Measurements from ENCODE around the gene CEP95. TPM values are rescaled to one million over a fixed set of nuclear protein-coding genes. Genes with fewer than 3 reads are reported as not detected.
"Not testable (repeated sequence)": the region's sequence is repeated elsewhere in the genome, so short reads cannot be mapped to it uniquely, and the experiment has no call there.

The CEP95 gene
- total RNA-seq, 1 experiment from 2014 or later: 48.8 TPM

DNA sequence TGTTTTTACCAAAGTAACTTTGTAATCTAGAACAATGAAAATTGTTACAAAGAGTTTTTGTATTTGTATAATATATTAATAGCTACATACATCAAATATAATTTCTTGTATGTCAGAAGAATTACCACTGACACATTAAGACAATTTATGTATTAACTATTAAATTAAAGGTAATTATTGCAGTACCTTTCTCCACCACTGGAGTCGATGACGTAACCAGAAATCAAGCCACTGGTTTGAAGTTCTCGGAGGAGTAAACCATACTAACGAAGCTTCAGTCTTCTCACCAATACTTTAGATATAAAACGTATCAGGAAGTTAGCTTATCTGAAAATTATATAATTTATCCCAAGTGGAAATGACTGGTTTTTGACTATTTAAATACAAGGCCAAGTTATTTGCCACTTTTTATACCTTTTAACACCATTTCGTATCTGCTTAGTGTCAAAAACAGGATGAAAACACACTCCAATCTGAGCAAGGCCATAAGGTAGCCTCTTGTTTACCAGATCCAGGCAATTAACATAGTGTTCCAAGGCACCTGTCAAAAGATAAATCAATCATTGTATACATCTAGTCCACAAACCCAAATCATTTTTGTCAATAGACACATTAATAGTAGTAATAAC, 14.2 kb upstream of the CEP95 start:
- peak; percentile 68 for DNase-seq (ENCODE audit: low read depth, low spot score)
- in situ Hi-C loops (cut with HindIII; ENCODE audit: low pct_unique_long_range_greater_than_20kb, low sequenced_read_pairs): no loop called here

DNA sequence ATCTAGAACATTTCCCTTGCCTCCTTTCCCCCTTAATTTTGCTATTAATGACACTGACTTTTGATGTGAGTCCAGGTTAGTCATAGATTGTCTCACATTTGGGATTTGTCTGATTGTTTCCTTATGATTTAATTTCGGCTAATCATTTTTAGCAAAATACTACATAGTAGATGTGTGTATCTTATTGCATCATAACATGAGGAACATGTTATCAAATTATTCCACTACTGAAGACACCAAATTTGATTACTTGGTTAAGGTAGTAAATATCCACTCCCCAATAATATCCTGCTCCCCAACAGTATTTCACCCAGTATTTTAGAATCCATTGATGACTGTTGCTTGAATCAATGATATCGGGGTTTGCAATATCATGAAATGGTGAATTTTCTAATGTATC, 12.7 kb upstream of the CEP95 start:
- in situ Hi-C loops (cut with HindIII; ENCODE audit: low pct_unique_long_range_greater_than_20kb, low sequenced_read_pairs): no loop called here
- DNase-seq (ENCODE audit: low read depth, low spot score): no peak

DNA sequence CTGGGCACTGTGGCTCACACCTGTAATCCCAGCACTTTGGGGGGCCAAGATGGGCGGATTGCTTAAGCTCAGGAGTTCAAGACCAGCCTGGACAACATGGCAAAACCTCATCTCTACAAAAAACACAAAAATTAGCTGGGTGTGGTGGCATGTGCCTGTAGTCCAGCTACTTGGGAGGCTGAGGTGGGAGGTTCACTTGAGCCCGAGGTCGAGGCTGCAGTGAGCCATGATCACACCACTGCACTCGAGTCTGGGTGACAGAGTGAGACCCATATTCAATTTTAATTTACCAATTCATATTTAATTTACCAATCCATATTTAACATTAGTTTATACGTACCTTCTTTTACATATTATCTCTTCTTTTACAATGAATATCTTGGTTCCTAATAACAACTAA, 11.5 kb upstream of the CEP95 start:
- DNase-seq (ENCODE audit: low read depth, low spot score); in situ Hi-C loops (cut with HindIII; ENCODE audit: low pct_unique_long_range_greater_than_20kb, low sequenced_read_pairs): not testable (repeated sequence)

DNA sequence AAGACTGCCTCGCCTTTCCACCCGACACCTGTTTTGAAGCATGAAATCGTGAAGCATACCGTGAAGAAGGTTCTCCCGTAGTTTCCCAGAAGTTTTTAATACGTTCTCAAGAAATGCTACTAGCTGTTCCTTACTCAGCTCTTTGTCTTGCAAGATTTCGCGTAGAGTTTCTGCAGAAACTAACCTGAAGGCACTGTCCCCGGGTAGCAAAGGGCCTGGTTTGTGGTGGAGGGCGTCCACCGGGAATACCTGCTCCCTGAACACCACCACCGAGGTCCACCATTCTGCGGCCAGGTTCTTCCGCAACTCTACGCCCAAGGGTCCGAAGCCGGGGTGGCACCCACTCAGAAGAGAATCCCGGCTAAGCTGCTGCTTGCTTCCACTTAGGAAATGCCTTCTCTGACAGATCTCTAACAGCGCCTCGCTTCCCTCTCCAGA, 10.4 kb upstream of the CEP95 start:
- in situ Hi-C loops (cut with HindIII; ENCODE audit: low pct_unique_long_range_greater_than_20kb, low sequenced_read_pairs): no loop called here
- DNase-seq (ENCODE audit: low read depth, low spot score): no peak

DNA sequence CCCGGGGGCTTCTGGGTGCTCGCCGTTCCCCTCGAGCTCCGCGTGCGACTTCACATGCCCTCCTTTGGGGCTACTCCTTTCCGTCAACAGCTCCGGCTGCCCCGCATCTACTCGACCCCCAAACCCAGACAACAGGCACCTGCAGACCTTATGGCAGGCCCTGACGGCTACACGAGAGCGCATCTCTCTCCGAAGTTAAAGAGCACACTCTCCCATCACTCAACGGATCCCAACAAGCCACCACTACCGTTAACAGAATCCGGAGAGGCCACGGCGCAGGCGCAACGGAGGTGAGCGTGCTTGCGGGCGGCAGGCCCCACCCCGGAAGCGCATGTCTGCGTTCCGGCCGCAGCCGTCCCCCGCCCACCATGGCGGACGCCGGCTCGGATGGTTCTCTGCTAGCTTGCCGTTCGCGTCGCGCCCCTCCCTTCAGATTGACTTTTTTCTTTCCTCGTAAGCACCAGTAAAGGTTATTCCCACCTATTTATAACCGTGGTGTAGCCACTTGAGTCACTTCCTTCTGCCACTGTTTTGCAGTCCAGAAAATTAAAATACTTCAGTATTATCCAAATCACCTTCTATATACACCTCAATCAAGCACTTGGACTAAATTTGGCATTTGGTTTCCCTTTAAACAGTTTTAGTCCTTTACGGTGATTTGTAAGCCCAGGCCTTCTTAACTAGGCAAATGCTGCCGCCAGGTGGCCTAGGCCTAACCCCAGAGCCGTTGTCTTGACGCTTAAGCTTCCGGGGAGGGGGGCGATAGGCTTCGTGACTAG, 9.8 kb upstream of the CEP95 start, which contains the start of gene POLG2:
TSS of gene POLG2 (minus strand) at position 269 of the 779 bp plus-strand sequence. CDS start at position 183, 86 bp downstream.
- in situ Hi-C loops (cut with HindIII; ENCODE audit: low pct_unique_long_range_greater_than_20kb, low sequenced_read_pairs): no loop called here
- DNase-seq (ENCODE audit: low read depth, low spot score): peak; percentile 98

DNA sequence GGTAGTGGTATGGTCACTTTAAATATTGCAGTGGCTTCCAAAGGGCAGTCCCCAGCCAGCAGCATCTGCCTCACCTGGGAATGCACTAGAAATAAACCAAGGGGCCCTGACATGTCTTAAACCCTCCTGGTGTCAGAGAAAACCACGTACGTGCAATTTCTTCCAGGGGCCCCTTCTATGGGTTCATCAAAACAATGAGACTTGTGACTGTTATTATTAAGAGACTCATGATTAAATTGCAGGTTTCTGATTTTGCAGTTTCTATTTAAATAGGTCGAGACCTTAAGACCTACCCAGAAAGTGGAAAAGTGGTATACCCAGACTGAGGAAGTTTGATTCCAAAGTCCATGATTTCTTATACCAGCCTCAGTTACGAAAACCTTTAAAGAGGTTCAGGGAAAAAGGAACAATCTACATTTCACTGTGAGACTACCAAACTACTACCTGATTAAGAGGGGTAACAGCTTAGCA, 9.2 kb upstream of the CEP95 start:
- in situ Hi-C loops (cut with HindIII; ENCODE audit: low pct_unique_long_range_greater_than_20kb, low sequenced_read_pairs): no loop called here
- DNase-seq (ENCODE audit: low read depth, low spot score): no peak

DNA sequence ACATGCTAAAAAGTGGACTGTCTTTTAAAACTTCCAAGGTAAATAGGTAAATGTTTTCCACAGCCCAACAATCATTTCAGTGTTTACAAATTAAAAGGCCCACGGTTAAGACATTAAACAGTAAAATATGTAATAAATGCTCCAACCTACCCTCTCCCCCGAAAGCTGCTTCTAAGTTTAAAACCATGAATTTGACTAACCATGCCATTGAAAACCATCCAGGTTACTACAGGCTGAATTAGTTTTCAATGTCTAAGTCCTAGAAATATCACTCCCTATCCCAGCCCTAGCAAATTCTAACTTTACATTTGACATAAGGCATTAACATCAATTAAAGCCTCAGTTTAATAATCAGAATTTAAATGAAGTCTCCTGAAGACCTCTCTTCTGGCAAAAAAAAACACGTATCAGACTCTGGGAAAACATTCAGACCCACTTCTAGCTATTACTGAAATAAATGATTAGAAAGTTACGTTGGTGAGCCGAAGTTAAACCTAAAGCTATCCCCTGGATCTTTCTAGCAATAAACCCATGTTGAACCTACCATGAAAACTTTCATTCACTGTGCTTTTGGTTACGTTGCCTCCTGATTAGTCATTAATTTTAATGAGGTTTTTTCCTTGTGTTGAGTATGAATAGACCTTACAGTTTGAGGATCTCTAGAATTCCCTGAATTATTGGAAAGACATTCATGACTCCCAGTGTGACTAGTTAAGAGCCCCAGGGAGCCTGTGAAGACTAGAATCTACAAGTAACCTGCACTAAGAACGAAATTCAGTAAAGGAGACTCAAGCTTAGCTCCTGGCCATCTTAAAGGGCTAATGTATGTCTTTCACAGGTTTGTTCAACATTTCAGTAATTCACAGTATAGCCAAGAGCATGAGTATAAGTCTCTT, 8.2 kb upstream of the CEP95 start:
- in situ Hi-C loops (cut with HindIII; ENCODE audit: low pct_unique_long_range_greater_than_20kb, low sequenced_read_pairs): no loop called here
- DNase-seq (ENCODE audit: low read depth, low spot score): peak; percentile 57

DNA sequence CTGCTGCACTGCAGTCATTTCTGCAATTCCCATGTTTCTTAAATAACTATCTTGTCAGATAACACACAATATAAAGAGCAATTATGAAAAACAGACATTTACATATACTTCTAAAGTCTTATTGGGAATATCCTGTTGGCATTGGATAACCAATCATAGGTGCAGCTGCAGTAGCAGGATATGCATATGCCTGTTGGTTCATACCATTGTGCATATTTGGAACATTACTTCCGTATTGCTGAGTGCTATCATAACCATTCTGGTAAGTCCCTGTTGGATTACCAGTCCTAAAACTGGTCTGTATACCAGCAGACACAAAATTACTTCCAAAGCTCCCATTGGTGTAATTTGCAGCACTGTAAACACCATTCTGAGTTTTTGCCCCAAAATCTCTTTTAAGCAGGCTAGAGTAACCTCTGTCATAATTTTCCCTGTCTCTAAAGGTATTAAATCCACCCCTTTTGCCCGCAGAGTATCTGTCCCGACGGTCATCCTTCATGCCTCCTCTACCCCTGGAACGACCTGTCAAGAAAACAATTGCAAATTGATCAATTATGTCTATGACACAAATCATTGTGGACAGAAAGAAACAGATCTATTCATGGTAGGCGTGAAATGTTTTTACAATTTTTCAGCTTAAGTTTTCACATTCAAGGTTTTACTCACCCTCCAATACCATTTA, 6.8 kb upstream of the CEP95 start:
- no peak for DNase-seq (ENCODE audit: low read depth, low spot score)
- in situ Hi-C loops (cut with HindIII; ENCODE audit: low pct_unique_long_range_greater_than_20kb, low sequenced_read_pairs): no loop called here

DNA sequence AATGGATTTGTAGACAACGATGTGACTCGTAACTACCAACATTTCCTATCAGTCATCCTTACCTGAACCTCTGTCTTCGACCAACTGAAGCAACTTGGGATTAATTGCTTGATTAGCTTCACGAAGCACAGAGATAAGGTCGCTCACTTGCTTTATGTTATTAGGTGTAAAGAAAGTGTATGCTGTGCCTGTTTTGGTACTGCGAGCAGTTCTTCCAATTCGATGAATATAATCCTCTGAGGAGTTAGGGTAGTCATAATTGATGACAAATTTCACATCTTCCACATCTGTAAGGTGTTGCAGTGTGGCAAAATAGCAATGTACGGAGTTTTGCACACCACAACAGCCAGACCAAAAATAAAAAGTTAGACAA, 6.3 kb upstream of the CEP95 start:
- in situ Hi-C loops (cut with HindIII; ENCODE audit: low pct_unique_long_range_greater_than_20kb, low sequenced_read_pairs): no loop called here
- DNase-seq (ENCODE audit: low read depth, low spot score): no peak

DNA sequence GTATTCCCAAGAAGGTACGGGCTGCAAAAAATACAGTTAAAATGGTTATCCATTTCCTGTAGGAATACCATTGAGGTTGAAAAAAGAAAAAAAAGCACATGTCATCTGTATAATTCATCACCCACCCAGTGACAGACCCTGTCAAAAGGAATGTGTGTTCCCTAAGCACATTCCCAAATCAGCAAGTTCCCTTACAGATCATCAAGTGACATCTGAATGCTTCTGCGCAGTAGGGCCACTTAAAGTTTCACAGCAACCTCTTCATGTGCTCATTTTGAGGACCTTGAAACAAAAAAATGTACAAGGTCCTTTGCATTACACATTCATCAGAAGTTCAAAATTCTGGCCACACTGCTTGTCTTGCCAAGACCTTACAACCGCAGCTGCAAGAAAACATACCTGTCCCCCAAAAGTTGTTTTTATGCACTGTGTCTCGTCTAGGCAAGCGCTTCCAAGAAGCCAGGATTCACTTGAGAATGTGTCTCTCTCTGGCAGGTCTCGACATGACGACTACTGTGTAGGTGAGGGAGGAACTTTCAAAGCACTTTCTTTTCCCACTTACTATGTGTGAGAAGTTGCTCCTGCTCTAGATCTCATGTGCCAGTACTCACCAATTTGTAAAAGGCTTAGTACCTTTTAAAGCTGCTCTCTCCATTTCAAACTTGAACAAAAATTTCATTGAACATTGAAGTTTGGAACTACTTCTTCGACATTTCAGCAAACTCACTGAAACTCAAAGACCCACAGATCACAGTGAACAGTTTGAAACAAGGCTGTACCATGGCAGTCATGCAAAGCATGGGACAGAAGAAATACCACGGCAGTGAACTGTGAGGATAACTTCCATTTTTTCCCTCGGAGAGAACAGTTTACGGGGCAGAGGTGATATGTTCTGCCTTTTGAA, 5.7 kb upstream of the CEP95 start:
- DNase-seq (ENCODE audit: low read depth, low spot score): no peak
- in situ Hi-C loops (cut with HindIII; ENCODE audit: low pct_unique_long_range_greater_than_20kb, low sequenced_read_pairs): no loop called here

DNA sequence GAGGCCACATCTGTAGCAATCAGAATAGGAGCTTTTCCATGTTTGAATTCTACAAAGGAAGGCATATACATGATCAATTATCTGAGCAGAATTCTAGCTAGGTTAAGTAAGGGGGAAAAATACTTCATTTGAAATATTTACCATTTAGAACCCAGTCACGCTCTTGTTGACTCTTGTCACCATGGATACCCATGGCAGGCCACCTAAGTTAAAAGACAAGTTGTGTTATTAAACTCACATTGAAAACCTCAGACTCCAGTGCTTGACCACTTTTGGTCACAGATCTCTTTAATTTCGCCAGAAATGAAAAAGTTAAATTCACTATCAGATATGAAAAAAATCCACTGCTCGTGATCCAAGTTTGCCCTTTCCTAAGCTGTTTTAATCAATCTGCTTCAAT, 4.8 kb upstream of the CEP95 start:
- in situ Hi-C loops (cut with HindIII; ENCODE audit: low pct_unique_long_range_greater_than_20kb, low sequenced_read_pairs): no loop called here
- DNase-seq (ENCODE audit: low read depth, low spot score): no peak

DNA sequence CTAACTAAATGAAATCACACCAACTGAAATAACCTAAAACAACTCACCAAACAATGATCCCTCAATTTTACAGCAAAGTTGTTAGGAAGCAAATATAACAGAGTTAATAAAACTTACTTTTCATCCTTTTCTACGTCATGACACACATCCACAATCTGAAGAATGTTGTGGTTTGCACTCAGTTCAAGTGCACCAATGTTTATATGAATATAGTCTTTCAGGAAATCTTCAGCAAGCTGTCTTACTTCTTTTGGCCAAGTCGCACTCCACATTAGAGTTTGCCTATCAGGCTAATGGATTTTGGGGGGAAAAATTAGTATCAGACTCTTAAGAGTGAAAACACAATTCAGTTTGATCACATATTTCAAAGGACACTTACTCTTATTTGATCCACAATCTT, 4.0 kb upstream of the CEP95 start:
- in situ Hi-C loops (cut with HindIII; ENCODE audit: low pct_unique_long_range_greater_than_20kb, low sequenced_read_pairs): no loop called here

DNA sequence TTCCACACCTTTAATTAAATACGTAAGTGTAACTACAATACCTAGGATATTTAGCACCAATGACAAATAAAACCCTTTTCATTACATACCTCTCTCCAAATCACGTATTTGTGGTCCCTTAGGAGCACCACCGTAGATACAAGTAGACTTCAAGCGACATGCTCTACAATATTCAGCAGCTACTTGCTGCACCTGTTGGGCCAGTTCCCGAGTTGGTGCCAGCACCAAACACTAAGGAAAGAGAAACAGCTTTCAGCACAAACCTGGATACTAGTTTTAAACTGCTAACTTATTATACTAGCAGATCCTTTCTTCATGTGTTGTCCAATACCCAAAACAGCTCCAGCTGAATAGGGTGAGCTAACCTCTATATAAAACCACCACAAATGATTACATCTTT, 3.4 kb upstream of the CEP95 start:
- in situ Hi-C loops (cut with HindIII; ENCODE audit: low pct_unique_long_range_greater_than_20kb, low sequenced_read_pairs): no loop called here
- no peak for DNase-seq (ENCODE audit: low read depth, low spot score)

More for the DNA sequence above, 4.0 kb upstream of the CEP95 start:
- DNase-seq (ENCODE audit: low read depth, low spot score): no peak

DNA sequence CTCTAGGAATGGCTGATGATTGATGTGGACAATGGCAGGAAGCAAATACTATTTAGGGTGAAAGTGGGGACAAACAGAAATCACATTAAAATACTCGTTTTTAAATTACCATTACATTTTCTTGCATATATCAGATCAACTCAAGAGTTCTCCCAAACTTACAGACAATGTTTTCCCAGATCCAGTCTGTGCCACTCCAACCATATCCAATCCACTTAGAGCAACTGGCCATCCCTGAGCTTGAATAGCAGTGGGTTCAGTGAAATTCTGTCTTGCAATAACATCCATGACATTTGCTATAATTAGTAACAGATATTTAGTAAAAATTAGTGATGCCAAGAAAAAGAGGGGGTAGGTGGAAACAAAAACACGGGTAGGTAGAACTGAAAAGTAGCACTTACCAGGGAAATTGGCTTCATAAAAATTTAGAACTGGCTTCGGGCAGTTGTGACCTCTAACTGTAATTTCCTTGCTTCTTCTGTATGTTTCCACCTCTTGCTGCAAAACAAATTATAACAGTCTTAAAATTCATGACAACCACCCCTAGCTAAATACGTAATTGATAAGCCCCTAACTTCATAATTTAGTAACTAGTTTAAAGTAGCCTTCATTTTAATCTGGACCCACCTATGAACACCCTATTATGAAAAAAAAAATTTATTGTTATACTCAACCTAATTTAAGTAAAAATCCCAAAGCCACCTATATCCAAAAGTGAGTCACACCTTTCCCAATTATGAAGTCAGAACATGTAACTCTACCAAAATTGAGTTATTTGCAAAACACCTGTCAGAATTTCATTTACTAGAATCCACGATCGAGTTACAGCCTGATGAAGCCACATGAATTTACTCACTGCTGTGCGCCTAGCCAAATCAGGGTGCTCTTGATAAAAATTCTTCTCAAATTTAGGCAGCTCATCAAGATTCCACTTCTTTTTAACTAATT, 2.7 kb upstream of the CEP95 start:
- DNase-seq (ENCODE audit: low read depth, low spot score): no peak

DNA sequence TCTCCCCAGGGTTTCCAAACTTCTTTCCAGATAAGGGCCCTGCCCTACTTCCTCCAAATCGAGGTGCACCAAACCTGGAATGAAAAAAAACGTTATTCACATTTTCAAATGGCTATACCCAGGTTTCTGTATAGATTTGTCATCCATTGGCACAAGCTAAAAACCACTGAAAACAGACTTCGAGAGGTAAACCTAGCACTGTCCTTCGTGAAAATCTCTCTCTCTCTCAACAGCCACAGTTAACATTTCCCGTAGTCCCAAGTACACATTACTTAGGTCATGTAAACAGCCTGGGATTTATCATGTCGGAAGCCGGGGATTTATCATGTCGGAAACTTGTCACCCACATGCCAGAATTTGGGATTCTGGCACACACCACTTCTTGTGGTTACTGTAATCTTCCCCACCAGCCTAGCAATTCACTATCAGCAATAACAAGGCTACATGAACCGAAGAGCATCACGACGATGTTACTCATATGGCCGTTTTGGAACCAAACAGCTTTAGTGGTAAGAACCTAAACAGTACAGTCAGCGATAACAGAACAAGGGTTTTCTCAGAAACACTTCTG, 1.9 kb upstream of the CEP95 start:
- no peak for DNase-seq (ENCODE audit: low read depth, low spot score)
- in situ Hi-C loops (cut with HindIII; ENCODE audit: low pct_unique_long_range_greater_than_20kb, low sequenced_read_pairs): no loop called here

More for the DNA sequence above, 2.7 kb upstream of the CEP95 start:
- in situ Hi-C loops (cut with HindIII; ENCODE audit: low pct_unique_long_range_greater_than_20kb, low sequenced_read_pairs): no loop called here

Measured in SK-MEL-5 (cell line).